Mucosa of rectum (tissue), 2 donors: ENCODE data around the gene PXMP4.

Experiments used
- H3K27ac ChIP-seq, 2 donors: one replicate each; pipeline ENCODE4 v1.7.0; 2013; ENCODE audit warnings: inconsistent platforms in 2 of 2, low read depth in 2 of 2, low read length in 2 of 2
- H3K27me3 ChIP-seq, 2 donors: one replicate each; pipeline ENCODE4 v1.7.0; 2013; ENCODE audit warnings: low read length in 2 of 2; ENCODE audit not compliant: control insufficient read depth in 2 of 2, insufficient read depth in 2 of 2
- H3K36me3 ChIP-seq, 2 donors: one replicate each; pipeline ENCODE4 v1.7.0; 2013; ENCODE audit warnings: low read length in 2 of 2; ENCODE audit not compliant: control insufficient read depth in 2 of 2, insufficient read depth in 2 of 2
- H3K4me1 ChIP-seq, 2 donors: one replicate each; pipeline ENCODE4 v1.7.0; 2013; ENCODE audit warnings: low read length in 2 of 2, mild to moderate bottlenecking in 1 of 2; ENCODE audit not compliant: control insufficient read depth in 2 of 2, insufficient read depth in 2 of 2
- H3K4me3 ChIP-seq, 2 donors: one replicate each; pipeline ENCODE4 v1.7.0; 2013; ENCODE audit warnings: low read length in 2 of 2
- H3K9ac ChIP-seq, 2 donors: one replicate each; pipeline ENCODE4 v1.7.0; 2013; ENCODE audit warnings: low read length in 2 of 2, low read depth in 1 of 2, mild to moderate bottlenecking in 1 of 2
- H3K9me3 ChIP-seq, 2 donors: one replicate each; pipeline ENCODE4 v1.7.0; 2013; ENCODE audit warnings: low read length in 2 of 2; ENCODE audit not compliant: control insufficient read depth in 2 of 2
- donor health status: healthy.
- donor health status: Normal muscosa, but diverticular disease.

Gene PXMP4

GRCh38 chr20:33732166-33732970 is 12.3 kb upstream of the PXMP4 start:
- Histone ChIP-seq H3K4me1 (peaks cover 22 to 23% of the 10 kb centered on the region in 2 donors), H3K9me3 (peaks cover 5 to 10% of the 10 kb centered on the region in 2 donors), H3K27me3 (no peaks in the 10 kb centered on the region), H3K4me3 (peak overlapping the region; percentile 74 to 86), H3K36me3 (no peaks in the 10 kb centered on the region), H3K9ac (peak overlapping the region; percentile 76 to 84), H3K27ac (peak overlapping the region; percentile 92 to 97)

GRCh38 chr20:33731693-33732165 is 11.6 kb upstream of the PXMP4 start, which contains the start of gene ZNF341:
ZNF341 (plus strand) TSS chr20:33731996; CDS start chr20:33732022, 26 bp downstream.
- Histone ChIP-seq H3K36me3 (no peaks in the 10 kb centered on the region), H3K27me3 (no peaks in the 10 kb centered on the region), H3K4me3 (peak within 1 kb of the TSS; percentile 74 to 86), H3K9ac (peak within 1 kb of the TSS; percentile 77 to 84), H3K4me1 (peaks cover 22 to 23% of the 10 kb centered on the region in 2 donors), H3K27ac (peak within 1 kb of the TSS; percentile 92 to 97), H3K9me3 (peaks cover 2 to 7% of the 10 kb centered on the region in 2 donors)

- no peaks in the 10 kb centered on the region for H3K27me3 ChIP-seq
- H3K9me3 ChIP-seq = peaks cover 0 to under 1% of the 10 kb centered on the region in 2 donors
- no peaks in the 10 kb centered on the region for H3K36me3 ChIP-seq
- H3K4me1 ChIP-seq = peaks cover 22 to 23% of the 10 kb centered on the region in 2 donors
- peak overlapping the region; percentile 89 to 92 for H3K27ac ChIP-seq
- peak overlapping the region; percentile 68 to 74 for H3K4me3 ChIP-seq
- H3K9ac ChIP-seq = peak overlapping the region; percentile 47 to 77
These were observed 11.0 kb upstream of the PXMP4 start for GRCh38 chr20:33730946-33731692.

GRCh38 chr20:33729101-33729500 is 9.0 kb upstream of the PXMP4 start:
- no peak overlapping the region for H3K27ac ChIP-seq
- no peaks in the 10 kb centered on the region for H3K27me3 ChIP-seq
- no peak overlapping the region for H3K9ac ChIP-seq
- no peak overlapping the region for H3K4me3 ChIP-seq
- H3K9me3 ChIP-seq = no peaks in the 10 kb centered on the region
- H3K36me3 ChIP-seq = no peaks in the 10 kb centered on the region
- H3K4me1 ChIP-seq = peaks cover 17 to 18% of the 10 kb centered on the region in 2 donors

- no peaks in the 10 kb centered on the region for H3K9me3 ChIP-seq
- no peaks in the 10 kb centered on the region for H3K27me3 ChIP-seq
- H3K9ac ChIP-seq = no peak overlapping the region
- no peak overlapping the region for H3K4me3 ChIP-seq
- no peak overlapping the region for H3K27ac ChIP-seq
- H3K4me1 ChIP-seq = peaks cover 12% of the 10 kb centered on the region in 2 donors
- H3K36me3 ChIP-seq = no peaks in the 10 kb centered on the region
These were observed 8.4 kb upstream of the PXMP4 start for GRCh38 chr20:33728463-33728862.

GRCh38 chr20:33727806-33728205 is 7.7 kb upstream of the PXMP4 start:
- Histone ChIP-seq H3K27ac (no peak overlapping the region), H3K4me1 (peaks cover 9% of the 10 kb centered on the region in 2 donors), H3K27me3 (no peaks in the 10 kb centered on the region), H3K9me3 (no peaks in the 10 kb centered on the region), H3K36me3 (no peaks in the 10 kb centered on the region), H3K4me3 (no peak overlapping the region), H3K9ac (no peak overlapping the region)

- Histone ChIP-seq H3K9ac (no peak overlapping the region), H3K27me3 (no peaks in the 10 kb centered on the region), H3K4me3 (no peak overlapping the region)
These were observed 7.0 kb upstream of the PXMP4 start for GRCh38 chr20:33727115-33727479.

GRCh38 chr20:33725607-33726264 is 5.6 kb upstream of the PXMP4 start:
- Histone ChIP-seq H3K4me1 (no peaks in the 10 kb centered on the region), H3K27me3 (no peaks in the 10 kb centered on the region), H3K27ac (no peak overlapping the region), H3K9ac (no peak overlapping the region), H3K4me3 (no peak overlapping the region), H3K9me3 (no peaks in the 10 kb centered on the region), H3K36me3 (no peaks in the 10 kb centered on the region)

More at GRCh38 chr20:33727115-33727479, 7.0 kb upstream of the PXMP4 start:
- H3K27ac ChIP-seq = no peak overlapping the region
- H3K4me1 ChIP-seq = peaks cover 5 to 7% of the 10 kb centered on the region in 2 donors
- no peaks in the 10 kb centered on the region for H3K9me3 ChIP-seq
- no peaks in the 10 kb centered on the region for H3K36me3 ChIP-seq

GRCh38 chr20:33724439-33725094 is 4.5 kb upstream of the PXMP4 start:
- Histone ChIP-seq H3K4me3 (no peak overlapping the region), H3K27ac (no peak overlapping the region), H3K27me3 (no peaks in the 10 kb centered on the region), H3K9me3 (no peaks in the 10 kb centered on the region), H3K4me1 (peaks cover 5% of the 10 kb centered on the region in 2 donors), H3K36me3 (no peaks in the 10 kb centered on the region), H3K9ac (no peak overlapping the region)
